HepG2 (cell line): Measurements from ENCODE around the gene ABCB8. TPM values are rescaled to one million over a fixed set of nuclear protein-coding genes. Genes with fewer than 3 reads are reported as not detected.
"Not testable (repeated sequence)": the region's sequence is repeated elsewhere in the genome, so short reads cannot be mapped to it uniquely, and the experiment has no call there.

ENCODE experiments used
- ATAC-seq: fragments of 200-7000 bp; cut with Tn5 transposase; 3 replicates; pipeline ENCODE4 v1.9.1; 2020; ENCODE audit warnings: mild to moderate bottlenecking, moderate library complexity
- BruUV-seq: library from RNA; stranded (reverse); fragments of 400-500 nt; replicated peaks from 2 replicates; lab custom pipeline; 2021; lab: Mats Ljungman, UMichigan
- CTCF ChIA-PET: fragments of 300-600 bp; formaldehyde crosslinking; extraction: SDS; loops from one replicate; lab custom pipeline; 2021; ENCODE audit warnings: low total read pairs, inconsistent platforms, low intra/inter-chr PET ratio; lab: Yijun Ruan, JAX
- POLR2A ChIA-PET: fragments of 350-600 bp; sonication (Branson Sonifier 250); formaldehyde crosslinking; loops from one replicate; lab custom pipeline; 2020; ENCODE audit warnings: antibody characterized with exemption, inconsistent platforms; lab: Yijun Ruan, JAX
- DNase-seq: peaks from one replicate; pipeline ENCODE4 v3.0.0-alpha.2; 2015; ENCODE audit warnings: low spot score
- FAIRE-seq: peaks from 3 replicates; lab custom pipeline; 2011; peaks lifted over from hg19 to GRCh38; lab: Jason Lieb, UNC
- H2AFZ ChIP-seq: one replicate; pipeline ENCODE4 v1.6.1; 2011; ENCODE audit warnings: low read length, inconsistent platforms
- H3K27ac ChIP-seq: fragments of 300-600 bp; 3 replicates; pipeline ENCODE4 v1.8.0; 2011; ENCODE audit warnings: mixed run types, mild to moderate bottlenecking, mixed read lengths, low read length, inconsistent platforms; ENCODE audit not compliant: insufficient read depth; ENCODE audit errors: extremely low read length
- H3K27me3 ChIP-seq, 2 experiments: fragments of 200-600 bp in 1 of 2; 2 replicates in 1 of 2; 3 replicates in 1 of 2; pipeline versions ENCODE4 v1.6.0 to v1.8.0; 2011; ENCODE audit warnings: low read length in 2 of 2, mild to moderate bottlenecking in 2 of 2, moderate library complexity in 2 of 2, inconsistent platforms in 1 of 2; ENCODE audit not compliant: insufficient read depth in 2 of 2, control insufficient read depth in 1 of 2
- H3K36me3 ChIP-seq, 2 experiments: fragments of 200-600 bp in 1 of 2; replicated peaks in 1 of 2; 2 replicates in 1 of 2; 3 replicates in 1 of 2; pipeline versions ENCODE4 v1.5.1 to v1.8.0; 2011; ENCODE audit warnings: low read length in 2 of 2, inconsistent platforms in 1 of 2; ENCODE audit not compliant: insufficient read depth in 2 of 2, control insufficient read depth in 1 of 2
- H3K4me1 ChIP-seq: 2 replicates; pipeline ENCODE4 v1.5.1; 2012; ENCODE audit warnings: low read length, inconsistent platforms; ENCODE audit not compliant: insufficient read depth
- H3K4me2 ChIP-seq: 2 replicates; pipeline ENCODE4 v1.6.0; 2011; ENCODE audit warnings: low read depth, low read length, inconsistent platforms
- H3K4me3 ChIP-seq, 3 experiments: fragments of 200-600 bp in 1 of 3; sonication (generic), shearing (Covaris generic) in 1 of 3; replicated peaks in 1 of 3; 2 replicates each; pipeline ENCODE4 v1.5.1; 2011 to 2016; ENCODE audit warnings: low read length in 3 of 3, inconsistent platforms in 2 of 3, low read depth in 2 of 3, mild to moderate bottlenecking in 2 of 3, control low read depth in 1 of 3, mixed read lengths in 1 of 3; ENCODE audit not compliant: insufficient read depth in 1 of 3
- H3K79me2 ChIP-seq: one replicate; pipeline ENCODE4 v1.6.1; 2011; ENCODE audit warnings: low read length, inconsistent platforms; ENCODE audit not compliant: insufficient read depth
- H3K9ac ChIP-seq: 2 replicates; pipeline ENCODE4 v1.6.0; 2011; ENCODE audit warnings: mild to moderate bottlenecking, low read depth, low read length, inconsistent platforms; ENCODE audit not compliant: insufficient read depth
- H3K9me3 ChIP-seq: 2 replicates; pipeline ENCODE4 v1.5.1; 2012; ENCODE audit warnings: mild to moderate bottlenecking, low read length
- H4K20me1 ChIP-seq: 2 replicates; pipeline ENCODE4 v1.6.0; 2011; ENCODE audit warnings: inconsistent platforms, mild to moderate bottlenecking, low read length, moderate library complexity; ENCODE audit not compliant: insufficient read depth
- ETV5 ChIP-seq: IDR thresholded peaks from 2 replicates; pipeline ENCODE4 v1.6.1; 2018; ENCODE audit warnings: missing biosample characterization, missing genetic modification reagents, inconsistent platforms, borderline replicate concordance
- LCORL ChIP-seq, 2 experiments: fragments of 450-650 bp in 1 of 2; sonication (generic) in 1 of 2; formaldehyde crosslinking in 1 of 2; IDR thresholded peaks; 2 replicates each; pipeline versions ENCODE4 v1.5.0 to v1.6.1; 2017 to 2020; ENCODE audit warnings: antibody characterized with exemption in 1 of 2, missing genetic modification reagents in 1 of 2
- ZBTB21 ChIP-seq: sonication (generic); formaldehyde crosslinking; IDR thresholded peaks from 2 replicates; pipeline ENCODE4 v1.4.0; 2020; ENCODE audit warnings: missing genetic modification reagents
- ZFP90 ChIP-seq: sonication (generic); formaldehyde crosslinking; IDR thresholded peaks from 2 replicates; pipeline ENCODE4 v1.8.0; 2022; ENCODE audit warnings: missing genetic modification reagents, mild to moderate bottlenecking, inconsistent platforms, borderline replicate concordance
- WGBS: methylation state at CpG from one replicate; pipeline ENCODE4 v1.1.6; 2017; ENCODE audit warnings: low lambda C conversion rate; 5-methylcytosine and 5-hydroxymethylcytosine counted together
- in situ Hi-C: cut with HindIII; loops from 2 replicates; pipeline ENCODE4 v1.10.0; 2017; ENCODE audit warnings: low pct_unique_long_range_greater_than_20kb; ENCODE audit not compliant: extremely low pct_ligation_motif_present
- intact Hi-C: fragments of 100-400 bp; cut with micrococcal nuclease; formaldehyde crosslinking; loops from one replicate; pipeline ENCODE4 v1.10.0; 2022; ENCODE audit not compliant: unreplicated experiment
- polyA plus RNA-seq, 8 experiments: library from polyadenylated mRNA; depleted of rRNA in 3 of 8; stranded (reverse) in 7 of 8; unstranded in 1 of 8; fragments of >200 nt; fragmentation: Illumina TruSeq in 4 of 8; extraction: Trizol in 4 of 8; gene quantifications; 2 replicates each; pipeline versions ENCODE4 v1.2.1 to v1.2.3, GENCODE V29; 2011 to 2016; ENCODE audit warnings: low read depth in 4 of 8, missing spikeins in 1 of 8, mixed read lengths in 1 of 8; ENCODE audit not compliant: insufficient read depth in 1 of 8
- total RNA-seq, 5 experiments: library from RNA; depleted of rRNA; stranded (reverse); fragments of >200 nt; fragmentation: Illumina TruSeq; extraction: Trizol; gene quantifications; 2 replicates each; pipeline ENCODE4 v1.2.3, GENCODE V29; 2016; ENCODE audit warnings: low read depth in 1 of 5

Gene ABCB8
- total and polyA plus RNA-seq, 2 of the 13 experiments (the other 11 are each of a cell fraction or from before 2014, with no cell fraction given) = 6.6 to 16.7 TPM

DNA sequence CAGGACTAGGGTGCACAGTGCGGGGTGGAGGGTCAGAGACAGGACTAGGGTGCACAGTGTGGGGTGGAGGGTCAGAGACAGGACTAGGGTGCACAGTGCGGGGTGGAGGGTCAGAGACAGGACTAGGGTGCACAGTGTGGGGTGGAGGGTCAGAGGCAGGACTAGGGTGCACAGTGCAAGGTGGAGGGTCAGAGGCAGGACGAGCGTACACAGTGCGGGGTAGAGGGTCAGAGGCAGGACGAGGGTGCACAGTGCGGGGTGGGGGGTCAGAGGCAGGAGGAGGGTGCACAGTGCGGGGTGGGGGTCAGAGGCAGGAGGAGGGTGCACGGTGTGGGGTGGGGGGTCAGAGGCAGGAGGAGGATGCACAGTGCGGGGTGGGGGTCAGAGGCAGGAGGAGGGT is 15.2 kb downstream of the ABCB8 start:
- BruUV-seq, H3K27me3 ChIP-seq, H3K4me3 ChIP-seq, H4K20me1 ChIP-seq, DNase-seq, in situ Hi-C loops, H3K36me3 ChIP-seq, intact Hi-C loops, H3K27ac ChIP-seq, ATAC-seq, FAIRE-seq, H3K79me2 ChIP-seq, H2AFZ ChIP-seq, H3K4me2 ChIP-seq, CTCF ChIA-PET, POLR2A ChIA-PET, H3K9ac ChIP-seq, H3K9me3 ChIP-seq: not testable (repeated sequence)
- WGBS = 86% methylated on average over 10 of the region's 10 CpGs
- H3K4me1 ChIP-seq = peaks cover 14% of the 10 kb centered on the region

- H3K9me3 ChIP-seq = no peaks in the 10 kb centered on the region
- no peak overlapping the region for H3K9ac ChIP-seq
- H3K27me3 ChIP-seq = no peaks in the 10 kb centered on the region; a peak in 1 of 5 replicates
- DNase-seq (no peak), ATAC-seq (no peak)
- POLR2A ChIA-PET = no interaction called here
- H2AFZ ChIP-seq = no peak overlapping the region
- BruUV-seq = no TSS peak
- no peak overlapping the region for H3K27ac ChIP-seq
- no peak overlapping the region for H3K4me3 ChIP-seq
- H3K4me1 ChIP-seq = peaks cover 10% of the 10 kb centered on the region
- WGBS = 100% methylated on average over 3 of the region's 20 CpGs
- H3K36me3 ChIP-seq = no peaks in the 10 kb centered on the region
- H4K20me1 ChIP-seq = no peaks in the 10 kb centered on the region
- CTCF ChIA-PET = no interaction called here
- intact Hi-C loops = no loop called here
- in situ Hi-C loops = no loop called here
- no peak overlapping the region for H3K4me2 ChIP-seq
- TF ChIP-seq ZFP90 (CRISPR knock-in tag) (no peak), LCORL (IDR thresholded peaks at IDR 0.05) (no peak), LCORL (CRISPR knock-in tag; IDR thresholded peaks at IDR 0.05) (no peak), ZBTB21 (CRISPR knock-in tag) (no peak), ETV5 (CRISPR knock-in tag) (no peak)
- TF ChIP-seq, all 625 proteins: peak for 0
- no peaks in the 10 kb centered on the region for H3K79me2 ChIP-seq
- no peak for FAIRE-seq
Measured at GRCh38 chr7:151043959-151044358, 15.7 kb downstream of the ABCB8 start.
